ENCODE data around the gene LRRC39.

GRCh38 chr1:100217834-100218233 is 39.8 kb upstream of the LRRC39 start:
- no peak for TF ChIP-seq CTCF (IDR thresholded peaks at IDR 0.05)
- TF ChIP-seq POLR2A (IDR thresholded peaks at IDR 0.05): no peak

Measured in esophagus squamous epithelium (tissue), 4 donors.